Panc1 (cell line): ENCODE measurements around the gene ADAMTS13. TPM values are rescaled to one million over a fixed set of nuclear protein-coding genes. Genes with fewer than 3 reads are reported as not detected.

Source experiments
- ATAC-seq: fragments of 200-7000 bp; cut with Tn5 transposase; 2 replicates; pipeline ENCODE4 v1.9.1; 2020; ENCODE audit warnings: mild to moderate bottlenecking, moderate library complexity
- BruUV-seq: library from RNA; stranded (reverse); fragments of 400-500 nt; replicated peaks from 2 replicates; lab custom pipeline; 2021; lab: Mats Ljungman, UMichigan
- CTCF ChIA-PET: fragments of 300-600 bp; sonication (Branson Sonifier 250); formaldehyde crosslinking; loops from one replicate; lab custom pipeline; 2022; ENCODE audit warnings: antibody characterized with exemption; lab: Charles Lee
- POLR2A ChIA-PET: fragments of 300-600 bp; sonication (Branson Sonifier 250); formaldehyde crosslinking; loops from one replicate; lab custom pipeline; 2022; ENCODE audit warnings: antibody characterized with exemption; lab: Charles Lee
- DNase-seq: peaks from one replicate; pipeline ENCODE4 v3.0.0-alpha.2; 2010; ENCODE audit warnings: low read depth, low spot score
- H3K27ac ChIP-seq: 2 replicates; pipeline ENCODE4 v1.5.1; 2011; ENCODE audit warnings: mild to moderate bottlenecking, low read length, inconsistent platforms
- H3K27me3 ChIP-seq: fragments of 200-500 bp; sonication (Bioruptor generic); 2 replicates; pipeline ENCODE4 v1.6.0; 2014; ENCODE audit warnings: low read length, inconsistent platforms; ENCODE audit not compliant: control insufficient read depth, insufficient read depth
- H3K36me3 ChIP-seq: fragments of 200-500 bp; sonication (Bioruptor generic); 2 replicates; pipeline ENCODE4 v1.5.1; 2014; ENCODE audit warnings: inconsistent platforms, mild to moderate bottlenecking, low read length, moderate library complexity; ENCODE audit not compliant: control insufficient read depth, insufficient read depth
- H3K4me1 ChIP-seq: 2 replicates; pipeline ENCODE4 v1.5.1; 2011; ENCODE audit warnings: inconsistent platforms, mild to moderate bottlenecking, low read length, moderate library complexity; ENCODE audit not compliant: control insufficient read depth, insufficient read depth
- H3K4me3 ChIP-seq, 2 experiments: 2 replicates each; pipeline ENCODE4 v1.5.1; 2011 to 2012; ENCODE audit warnings: low read depth in 2 of 2, low read length in 2 of 2, mild to moderate bottlenecking in 2 of 2, inconsistent platforms in 1 of 2, moderate library complexity in 1 of 2
- H3K9me3 ChIP-seq: fragments of 200-500 bp; sonication (Bioruptor generic); 2 replicates; pipeline ENCODE4 v1.5.1; 2014; ENCODE audit warnings: low read depth, mild to moderate bottlenecking, inconsistent platforms, low read length, moderate library complexity; ENCODE audit not compliant: control insufficient read depth, insufficient read depth
- CTCF ChIP-seq: fragments of 450-650 bp; IDR thresholded peaks from 2 replicates; pipeline ENCODE4 v1.5.1; 2017; ENCODE audit warnings: mild to moderate bottlenecking
- POLR2AphosphoS5 ChIP-seq: IDR thresholded peaks from 2 replicates; pipeline ENCODE4 v1.6.1; 2012; ENCODE audit warnings: mild to moderate bottlenecking, low read depth, low read length, moderate library complexity
- REST ChIP-seq, 2 experiments: IDR thresholded peaks; 2 replicates each; pipeline ENCODE4 v1.6.1; 2011 to 2012; ENCODE audit warnings: low read depth in 2 of 2, control low read depth in 1 of 2, low read length in 1 of 2, mild to moderate bottlenecking in 1 of 2, moderate library complexity in 1 of 2; ENCODE audit not compliant: insufficient read depth in 1 of 2
- SIN3A ChIP-seq: IDR thresholded peaks from 2 replicates; pipeline ENCODE4 v1.6.1; 2012; ENCODE audit warnings: low read depth, mild to moderate bottlenecking, low read length, moderate library complexity, borderline replicate concordance; ENCODE audit not compliant: insufficient read depth
- TCF7L2 ChIP-seq: IDR thresholded peaks from 2 replicates; pipeline ENCODE4 v1.6.1; 2011; ENCODE audit warnings: mild to moderate bottlenecking, low read depth, low read length, inconsistent platforms
- in situ Hi-C: cut with HindIII; loops from 2 replicates; pipeline ENCODE4 v1.10.0; 2016; ENCODE audit warnings: low sequenced_read_pairs, low pct_unique_long_range_greater_than_20kb
- intact Hi-C: fragments of 100-400 bp; cut with micrococcal nuclease; formaldehyde crosslinking; loops from one replicate; pipeline ENCODE4 v1.10.0; 2022; ENCODE audit not compliant: unreplicated experiment
- total RNA-seq: library from RNA; stranded (reverse); gene quantifications from one replicate; pipeline ENCODE4 v1.2.1, GENCODE V29; 2021; ENCODE audit not compliant: unreplicated experiment

ADAMTS13 gene
- total RNA-seq, 1 experiment from 2014 or later: 3.4 TPM

GRCh38 chr9:133417541-133418461 is 4.4 kb upstream of the ADAMTS13 start, which contains the start of gene REXO4:
TSS of gene REXO4 (minus strand) at chr9:133418010. CDS start at chr9:133417844, 166 bp downstream.
- peaks cover 2% of the 10 kb centered on the region for H3K36me3 ChIP-seq
- CTCF ChIA-PET: no interaction called here
- peak within 1 kb of the TSS; percentile 87 for H3K27ac ChIP-seq
- in situ Hi-C loops (no loop called here), intact Hi-C loops (no loop called here)
- BruUV-seq: TSS peak; percentile 86
- ATAC-seq: peak; percentile 96
- H3K4me3 ChIP-seq: peak within 1 kb of the TSS; percentile 90 to 94
- POLR2A ChIA-PET: no interaction called here
- no peaks in the 10 kb centered on the region for H3K9me3 ChIP-seq
- H3K27me3 ChIP-seq: no peaks in the 10 kb centered on the region
- H3K4me1 ChIP-seq: no peaks in the 10 kb centered on the region
- no peak for DNase-seq
- TF ChIP-seq TCF7L2 (0 out of 2 replicates have a peak, but pooled peaks have one; percentile 27), SIN3A (peak; percentile 67; the same call in 1 of the 2 replicates), POLR2AphosphoS5 (no peak; the same call in 1 of the 2 replicates)

GRCh38 chr9:133419005-133419404 is 3.2 kb upstream of the ADAMTS13 start:
- ChIA-PET POLR2A (no interaction called here), CTCF (no interaction called here)
- in situ Hi-C loops (no loop called here), intact Hi-C loops (no loop called here)
- H3K4me1 ChIP-seq: no peaks in the 10 kb centered on the region
- TF ChIP-seq REST (IDR thresholded peaks at IDR 0.05; ENCODE audit: insufficient read depth in 1 of 2, low read depth in 2 of 2, low read length in 1 of 2) (no peak), SIN3A (no peak), POLR2AphosphoS5 (no peak), TCF7L2 (no peak)
- DNase-seq (no peak), ATAC-seq (no peak)
- no peak overlapping the region for H3K27ac ChIP-seq
- no peaks in the 10 kb centered on the region for H3K9me3 ChIP-seq
- H3K36me3 ChIP-seq: peaks cover 2% of the 10 kb centered on the region
- peak overlapping the region in 1 of 2 experiments; percentile 90; a peak in 2 of 4 replicates for H3K4me3 ChIP-seq
- no peaks in the 10 kb centered on the region for H3K27me3 ChIP-seq
- BruUV-seq: no TSS peak

DNA sequence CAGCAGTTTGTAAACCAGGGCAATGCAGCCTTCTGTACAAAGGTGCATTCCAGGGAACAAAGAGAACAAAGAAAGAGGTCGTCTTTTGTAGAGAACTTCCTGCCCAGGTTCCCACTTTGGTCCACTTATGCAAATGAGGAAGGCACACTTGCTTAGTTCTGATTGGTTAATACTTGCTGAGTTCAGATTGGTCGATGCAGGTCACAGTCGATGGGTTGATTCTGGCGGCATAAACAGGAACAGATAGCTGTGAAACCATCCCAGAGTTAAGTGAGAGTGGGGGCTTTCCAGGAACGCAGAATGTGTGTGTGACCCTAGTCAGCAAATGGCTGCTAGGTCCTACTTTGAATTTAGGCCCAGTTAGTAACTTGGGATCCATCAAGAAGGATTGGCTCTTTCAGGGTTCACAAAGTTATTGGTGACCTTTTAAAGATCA is 1.8 kb upstream of the ADAMTS13 start:
- TF ChIP-seq TCF7L2 (no peak), CTCF (no peak), POLR2AphosphoS5 (no peak), REST (IDR thresholded peaks at IDR 0.05; ENCODE audit: insufficient read depth in 1 of 2, low read depth in 2 of 2, low read length in 1 of 2) (no peak), SIN3A (no peak)
- peaks cover 2% of the 10 kb centered on the region; the same call in 1 of the 2 replicates for H3K36me3 ChIP-seq
- intact Hi-C loops: no loop called here
- in situ Hi-C loops: no loop called here
- no peak overlapping the region for H3K4me3 ChIP-seq
- no peaks in the 10 kb centered on the region for H3K4me1 ChIP-seq
- ChIA-PET POLR2A (no interaction called here), CTCF (no interaction called here)
- no peaks in the 10 kb centered on the region for H3K9me3 ChIP-seq
- DNase-seq (no peak), ATAC-seq (no peak)
- BruUV-seq: no TSS peak
- H3K27me3 ChIP-seq: no peaks in the 10 kb centered on the region
- H3K27ac ChIP-seq: no peak overlapping the region
